A673 (cell line): ENCODE measurements around the gene CYSTM1.

Experiments used
- CTCF ChIP-seq: fragments of 300-800, 200-600 bp; sonication (generic); conservative IDR thresholded peaks from 2 replicates; pipeline ENCODE4 v1.5.1; 2017; ENCODE audit warnings: low read depth, mild to moderate bottlenecking, antibody characterized with exemption, low read length, moderate library complexity, mixed read lengths
- EZH2 ChIP-seq: fragments of 200-600 bp; sonication (generic); IDR thresholded peaks from 2 replicates; pipeline ENCODE4 v1.6.1; 2017; ENCODE audit warnings: borderline replicate concordance, low read depth, mild to moderate bottlenecking, mixed read lengths, antibody characterized with exemption, low read length; ENCODE audit not compliant: poor library complexity, severe bottlenecking

GRCh38 chr5:140262839-140263238 is 87.9 kb downstream of the CYSTM1 start:
- TF ChIP-seq CTCF (no peak), EZH2 (no peak)
